22Rv1 (cell line): ENCODE data around the gene NANOS1.

Experiments
- CTCF ChIP-seq: fragments of 450-650 bp; IDR thresholded peaks from 2 replicates; pipeline ENCODE4 v1.5.1; 2017; ENCODE audit warnings: mild to moderate bottlenecking
- ZFX ChIP-seq: fragments of 450-650 bp; IDR thresholded peaks from 2 replicates; pipeline ENCODE4 v1.6.1; 2017; ENCODE audit warnings: antibody characterized with exemption, borderline replicate concordance

- TF ChIP-seq CTCF (no peak), ZFX (no peak)
Observed at GRCh38 chr10:119022846-119023552, 6.5 kb upstream of the NANOS1 start.
